Measurements from ENCODE around the gene SPATA24.

DNA sequence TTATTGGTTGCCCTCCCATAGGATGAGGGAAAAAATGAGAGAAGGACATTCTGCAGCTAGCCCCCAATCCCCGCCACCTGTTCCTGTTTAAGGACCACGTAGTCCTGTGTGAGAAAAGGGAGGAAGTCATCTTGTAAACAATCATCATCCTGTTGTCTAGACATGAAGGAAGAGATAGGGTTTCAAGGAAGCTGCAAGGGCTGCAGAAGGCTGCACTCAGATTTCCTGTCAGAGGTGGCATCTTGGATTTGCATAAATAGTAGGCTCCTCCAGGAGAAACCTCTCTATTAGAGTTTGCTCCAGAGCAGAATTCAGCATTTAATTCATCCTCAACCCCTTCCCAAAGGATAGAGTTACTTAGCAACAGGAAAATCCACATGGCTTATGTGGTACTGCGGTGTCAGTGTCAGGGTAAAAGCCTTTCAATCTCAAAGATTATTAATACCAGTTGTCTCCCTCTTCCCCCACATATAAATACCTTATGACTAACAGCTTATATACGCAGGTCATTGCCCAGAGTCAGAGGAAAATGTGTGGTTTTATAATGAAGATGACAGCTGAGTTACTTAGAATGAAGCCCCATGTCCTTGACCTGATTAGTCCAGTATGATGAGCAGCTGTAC lies 40.1 kb upstream of the SPATA24 start:
- TF ChIP-seq, protein P1, sequence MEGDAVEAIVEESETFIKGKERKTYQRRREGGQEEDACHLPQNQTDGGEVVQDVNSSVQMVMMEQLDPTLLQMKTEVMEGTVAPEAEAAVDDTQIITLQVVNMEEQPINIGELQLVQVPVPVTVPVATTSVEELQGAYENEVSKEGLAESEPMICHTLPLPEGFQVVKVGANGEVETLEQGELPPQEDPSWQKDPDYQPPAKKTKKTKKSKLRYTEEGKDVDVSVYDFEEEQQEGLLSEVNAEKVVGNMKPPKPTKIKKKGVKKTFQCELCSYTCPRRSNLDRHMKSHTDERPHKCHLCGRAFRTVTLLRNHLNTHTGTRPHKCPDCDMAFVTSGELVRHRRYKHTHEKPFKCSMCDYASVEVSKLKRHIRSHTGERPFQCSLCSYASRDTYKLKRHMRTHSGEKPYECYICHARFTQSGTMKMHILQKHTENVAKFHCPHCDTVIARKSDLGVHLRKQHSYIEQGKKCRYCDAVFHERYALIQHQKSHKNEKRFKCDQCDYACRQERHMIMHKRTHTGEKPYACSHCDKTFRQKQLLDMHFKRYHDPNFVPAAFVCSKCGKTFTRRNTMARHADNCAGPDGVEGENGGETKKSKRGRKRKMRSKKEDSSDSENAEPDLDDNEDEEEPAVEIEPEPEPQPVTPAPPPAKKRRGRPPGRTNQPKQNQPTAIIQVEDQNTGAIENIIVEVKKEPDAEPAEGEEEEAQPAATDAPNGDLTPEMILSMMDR (IDR thresholded peaks at IDR 0.05 in 8 of 11, conservative IDR thresholded peaks at IDR 0.05 in 3 of 11): no peak
- TF ChIP-seq POLR2A (IDR thresholded peaks at IDR 0.05): no peak
- no peak for TF ChIP-seq POLR2AphosphoS5 (IDR thresholded peaks at IDR 0.05)
